ENCODE measurements around the gene PDZD2. TPM values are rescaled to one million over a fixed set of nuclear protein-coding genes. Genes with fewer than 3 reads are reported as not detected.

Gene PDZD2
- total RNA-seq, 1 experiment from 2014 or later = 0.37 TPM

GRCh38 chr5:31783086-31783645 is 144.2 kb downstream of the PDZD2 start:
- no TSS peak for BruUV-seq (replicated peaks)
- Histone ChIP-seq H3K9ac (ENCODE audit: low read length) (no peak overlapping the region), H3K27ac (ENCODE audit: low read depth, low read length) (no peak overlapping the region), H3K36me3 (ENCODE audit: control insufficient read depth in 1 of 2, insufficient read depth in 2 of 2, low read length in 2 of 2) (no peaks in the 10 kb centered on the region), H3K4me2 (ENCODE audit: low read length) (no peak overlapping the region), H2AFZ (ENCODE audit: low read depth, low read length, poor library complexity, severe bottlenecking) (no peak overlapping the region), H3K79me2 (ENCODE audit: insufficient read depth, low read length) (no peaks in the 10 kb centered on the region), H3K27me3 (ENCODE audit: insufficient read depth, low read length) (no peaks in the 10 kb centered on the region), H3K4me1 (ENCODE audit: control insufficient read depth in 1 of 2, insufficient read depth in 2 of 2, low read length in 2 of 2) (0 out of 4 replicates have a peak, but pooled peaks cover 0 to 2% of the 10 kb centered on the region in 2 experiments), H3K9me3 (ENCODE audit: control insufficient read depth in 1 of 2, insufficient read depth in 1 of 2, low read depth in 1 of 2, low read length in 2 of 2) (no peaks in the 10 kb centered on the region), H3K4me3 (replicated peaks in 1 of 2; ENCODE audit: low read depth in 1 of 2, low read length in 2 of 2) (no peak overlapping the region), H3K9me2 (ENCODE audit: insufficient read depth) (no peaks in the 10 kb centered on the region), H4K20me1 (ENCODE audit: insufficient read depth) (no peaks in the 10 kb centered on the region)
- ChIA-PET POLR2A (no interaction called here), RAD21 (ENCODE audit: low non-redundant PET in 1 of 2, low total read pairs in 2 of 2, uncharacterized antibody in 2 of 2, unreplicated experiment in 2 of 2) (no interaction called here), CTCF (no interaction called here)
- DNase-seq (ENCODE audit: low read depth, low spot score) (no peak), ATAC-seq (no peak)
- intact Hi-C loops (cut with micrococcal nuclease) = no loop called here
- no peak for TF ChIP-seq YY1 (IDR thresholded peaks at IDR 0.05; ENCODE audit: extremely low read depth, insufficient replicate concordance, low read depth, low read length)
- TF ChIP-seq ATF3 (IDR thresholded peaks at IDR 0.05) = no peak
- TF ChIP-seq ELF1 (IDR thresholded peaks at IDR 0.05; ENCODE audit: borderline replicate concordance, low read depth) = no peak
- TF ChIP-seq CBX3 (IDR thresholded peaks at IDR 0.05; ENCODE audit: low read depth) = no peak
- no peak for TF ChIP-seq ZNF274 (IDR thresholded peaks at IDR 0.05; ENCODE audit: low read depth, low read length)
- no peak for TF ChIP-seq TCF7L2 (IDR thresholded peaks at IDR 0.05; ENCODE audit: borderline replicate concordance, extremely low read depth, insufficient read depth, insufficient read length)
- no peak for TF ChIP-seq CEBPB (IDR thresholded peaks at IDR 0.05; ENCODE audit: low read depth)
- TF ChIP-seq SP1 (IDR thresholded peaks at IDR 0.05; ENCODE audit: low read depth) = no peak

- ATAC-seq (no peak), DNase-seq (ENCODE audit: low read depth, low spot score) (no peak)
- Histone ChIP-seq H3K79me2 (ENCODE audit: insufficient read depth, low read length) (no peaks in the 10 kb centered on the region), H3K4me1 (ENCODE audit: control insufficient read depth in 1 of 2, insufficient read depth in 2 of 2, low read length in 2 of 2) (0 out of 4 replicates have a peak, but pooled peaks cover 0 to 2% of the 10 kb centered on the region in 2 experiments), H2AFZ (ENCODE audit: low read depth, low read length, poor library complexity, severe bottlenecking) (no peak overlapping the region), H3K27me3 (ENCODE audit: insufficient read depth, low read length) (no peaks in the 10 kb centered on the region), H4K20me1 (ENCODE audit: insufficient read depth) (no peaks in the 10 kb centered on the region), H3K9me3 (ENCODE audit: control insufficient read depth in 1 of 2, insufficient read depth in 1 of 2, low read depth in 1 of 2, low read length in 2 of 2) (no peaks in the 10 kb centered on the region), H3K36me3 (ENCODE audit: control insufficient read depth in 1 of 2, insufficient read depth in 2 of 2, low read length in 2 of 2) (no peaks in the 10 kb centered on the region), H3K9ac (ENCODE audit: low read length) (no peak overlapping the region), H3K27ac (ENCODE audit: low read depth, low read length) (no peak overlapping the region), H3K4me3 (replicated peaks in 1 of 2; ENCODE audit: low read depth in 1 of 2, low read length in 2 of 2) (no peak overlapping the region), H3K9me2 (ENCODE audit: insufficient read depth) (no peaks in the 10 kb centered on the region), H3K4me2 (ENCODE audit: low read length) (no peak overlapping the region)
- intact Hi-C loops (cut with micrococcal nuclease) = no loop called here
- POLR2A ChIA-PET = no interaction called here
- CTCF ChIA-PET = no interaction called here
- TF ChIP-seq EZH2 (IDR thresholded peaks at IDR 0.05) = no peak
- no peak for TF ChIP-seq SP1 (IDR thresholded peaks at IDR 0.05; ENCODE audit: low read depth)
- RAD21 ChIA-PET (ENCODE audit: low non-redundant PET in 1 of 2, low total read pairs in 2 of 2, uncharacterized antibody in 2 of 2, unreplicated experiment in 2 of 2) = no interaction called here
- no TSS peak for BruUV-seq (replicated peaks)
Observed at GRCh38 chr5:31783731-31784130, 144.8 kb downstream of the PDZD2 start.
